HG02759 (cell line): ENCODE measurements around the gene RNF186.
"Not testable (repeated sequence)": the region's sequence is repeated elsewhere in the genome, so short reads cannot be mapped to it uniquely, and the experiment has no call there.

Source experiments
- ATAC-seq: cut with Tn5 transposase; IDR thresholded peaks from one replicate; pipeline ENCODE4 v1.9.1; 2021; ENCODE audit warnings: mild to moderate bottlenecking, moderate library complexity; ENCODE audit not compliant: unreplicated experiment

Gene RNF186

GRCh38 chr1:19797827-19798226, 17.3 kb downstream of the RNF186 start:
- ATAC-seq, result no peak

- ATAC-seq, result no peak
Observed at GRCh38 chr1:19794583-19794982, 20.5 kb downstream of the RNF186 start.

- ATAC-seq, result no peak
Observed at GRCh38 chr1:19793360-19794046, 21.6 kb downstream of the RNF186 start.

GRCh38 chr1:19792237-19793002, 22.7 kb downstream of the RNF186 start:
- ATAC-seq, result no peak

- ATAC-seq, result not testable (repeated sequence)
Observed at GRCh38 chr1:19790061-19790975, 24.8 kb downstream of the RNF186 start.

- ATAC-seq, result no peak
Observed at GRCh38 chr1:19786988-19787423, 28.1 kb downstream of the RNF186 start.

GRCh38 chr1:19785660-19786059, 29.4 kb downstream of the RNF186 start:
- ATAC-seq, result no peak

GRCh38 chr1:19780267-19780877, 34.7 kb downstream of the RNF186 start:
- no peak for ATAC-seq

GRCh38 chr1:19776933-19777332, 38.1 kb downstream of the RNF186 start:
- no peak for ATAC-seq

GRCh38 chr1:19776287-19776686, 38.8 kb downstream of the RNF186 start:
- ATAC-seq, result no peak

GRCh38 chr1:19775831-19776230, 39.3 kb downstream of the RNF186 start:
- ATAC-seq, result no peak

- ATAC-seq, result no peak
Observed at GRCh38 chr1:19775317-19775716, 39.8 kb downstream of the RNF186 start.

GRCh38 chr1:19774180-19774785, 40.8 kb downstream of the RNF186 start:
- no peak for ATAC-seq

- no peak for ATAC-seq
Observed at GRCh38 chr1:19773485-19773884, 41.6 kb downstream of the RNF186 start.

GRCh38 chr1:19772053-19772452, 43.0 kb downstream of the RNF186 start:
- no peak for ATAC-seq

GRCh38 chr1:19771350-19771749, 43.7 kb downstream of the RNF186 start:
- ATAC-seq, result no peak

GRCh38 chr1:19770436-19771190, 44.5 kb downstream of the RNF186 start:
- ATAC-seq, result no peak

- no peak for ATAC-seq
Observed at GRCh38 chr1:19769211-19769932, 45.7 kb downstream of the RNF186 start.
